Neural progenitor cell (in vitro differentiated cells): ENCODE measurements around the gene ATL1.

Experiments used
- CTCF ChIP-seq: fragments of 200-600 bp; sonication (generic); IDR thresholded peaks from 2 replicates; pipeline ENCODE4 v1.5.1; 2017; ENCODE audit warnings: antibody characterized with exemption, mild to moderate bottlenecking
- EZH2 ChIP-seq: fragments of 200-600 bp; sonication (generic); IDR thresholded peaks from 2 replicates; pipeline ENCODE4 v1.6.1; 2017; ENCODE audit warnings: antibody characterized with exemption, mild to moderate bottlenecking, moderate library complexity

GRCh38 chr14:50544911-50545310 is 15.0 kb upstream of the ATL1 start:
- TF ChIP-seq CTCF (no peak), EZH2 (no peak)
